ENCODE data around the gene CHRNB1.

- TF ChIP-seq CTCF (IDR thresholded peaks at IDR 0.05 in 8 of 11, conservative IDR thresholded peaks at IDR 0.05 in 3 of 11) (no peak), POLR2AphosphoS5 (IDR thresholded peaks at IDR 0.05) (no peak), POLR2A (IDR thresholded peaks at IDR 0.05) (no peak)
Measured at GRCh38 chr17:7405350-7406234, 39.3 kb upstream of the CHRNB1 start.

Data from spleen (tissue), 7 donors.